HG02759 (cell line): ENCODE data around the gene TCF4.

Experiments
- ATAC-seq: cut with Tn5 transposase; IDR thresholded peaks from one replicate; pipeline ENCODE4 v1.9.1; 2021; ENCODE audit warnings: mild to moderate bottlenecking, moderate library complexity; ENCODE audit not compliant: unreplicated experiment

TCF4 gene

GRCh38 chr18:55248495-55248894 is 339.5 kb downstream of the TCF4 start:
- peak; percentile 32 for ATAC-seq

DNA sequence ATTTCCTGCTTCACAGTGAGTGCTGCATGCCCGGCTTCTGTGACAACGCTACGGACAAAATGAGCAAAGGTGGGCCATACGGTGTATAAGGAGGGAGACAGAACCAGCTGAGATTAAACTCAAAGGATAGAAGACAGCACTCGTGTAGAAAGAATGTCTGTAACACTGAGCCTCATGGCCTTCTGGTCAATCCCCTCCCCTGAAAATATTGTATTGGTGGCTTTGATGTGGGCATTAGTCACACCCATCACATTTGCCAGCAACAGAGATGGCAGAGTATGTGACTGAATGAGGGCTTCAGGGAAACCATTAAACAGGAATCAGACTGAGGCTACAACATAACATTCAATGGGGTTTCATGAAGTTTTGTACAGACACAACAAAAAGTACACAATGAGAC is 341.0 kb downstream of the TCF4 start:
- no peak for ATAC-seq

- peak; percentile 32 for ATAC-seq
Observed at GRCh38 chr18:55246278-55246677, 341.7 kb downstream of the TCF4 start.

DNA sequence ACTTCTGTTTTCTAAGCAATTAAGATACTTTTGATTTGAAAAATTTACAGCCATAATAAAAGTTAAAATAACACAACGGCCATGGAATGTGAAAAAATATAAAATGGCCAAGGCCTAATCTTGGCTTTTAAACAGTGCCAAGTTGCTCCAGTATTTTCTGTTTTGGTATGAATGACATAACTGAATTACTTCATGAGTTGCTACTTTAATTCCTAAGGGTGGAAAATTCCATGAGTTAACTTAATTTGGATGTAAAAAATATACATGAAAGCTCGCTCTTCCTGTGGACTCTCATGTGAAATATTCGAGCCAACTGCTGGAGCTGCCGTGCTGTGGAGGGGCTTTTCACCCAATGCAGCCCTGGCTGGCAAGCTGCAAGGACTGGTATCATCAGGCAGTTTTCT is 342.8 kb downstream of the TCF4 start:
- no peak for ATAC-seq

DNA sequence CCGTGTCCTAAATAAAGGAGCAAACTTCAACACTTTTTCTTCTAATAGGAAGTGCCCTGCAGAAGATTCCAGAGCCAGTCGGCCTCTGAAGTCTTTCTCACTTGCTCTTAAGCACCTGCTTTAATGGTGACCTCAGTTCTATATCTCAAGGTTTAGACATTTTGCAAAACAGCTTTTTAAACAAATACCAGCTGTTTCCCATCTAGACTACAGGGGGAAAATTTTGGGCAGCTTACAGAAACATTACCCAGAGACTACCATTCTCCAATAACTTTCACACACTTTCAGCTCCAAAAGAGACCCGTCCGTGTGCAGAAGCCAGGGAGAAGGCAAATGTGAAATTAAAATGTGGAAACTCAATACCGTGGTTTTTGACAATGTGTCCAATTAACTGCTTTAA is 343.4 kb downstream of the TCF4 start:
- ATAC-seq: no peak

GRCh38 chr18:55243857-55244256 is 344.1 kb downstream of the TCF4 start:
- no peak for ATAC-seq

DNA sequence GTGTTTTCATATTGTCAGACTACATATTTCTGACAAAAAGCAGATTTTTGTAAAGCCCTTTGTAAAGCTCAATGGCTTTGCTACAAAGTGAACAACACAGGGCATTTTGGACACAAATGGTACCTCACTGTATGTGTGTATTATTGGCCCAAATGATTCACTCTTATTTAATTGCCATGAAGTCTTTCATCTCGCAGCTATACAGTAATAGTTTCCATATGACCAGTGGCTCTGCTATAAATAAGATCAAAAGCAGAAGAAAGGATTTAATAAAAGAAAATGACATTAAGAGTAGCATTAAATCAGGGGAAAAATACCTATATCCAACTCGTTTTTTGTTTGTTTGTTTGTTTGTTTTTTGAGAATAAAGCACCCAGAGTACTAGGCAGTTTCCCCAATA is 344.7 kb downstream of the TCF4 start:
- ATAC-seq: no peak

DNA sequence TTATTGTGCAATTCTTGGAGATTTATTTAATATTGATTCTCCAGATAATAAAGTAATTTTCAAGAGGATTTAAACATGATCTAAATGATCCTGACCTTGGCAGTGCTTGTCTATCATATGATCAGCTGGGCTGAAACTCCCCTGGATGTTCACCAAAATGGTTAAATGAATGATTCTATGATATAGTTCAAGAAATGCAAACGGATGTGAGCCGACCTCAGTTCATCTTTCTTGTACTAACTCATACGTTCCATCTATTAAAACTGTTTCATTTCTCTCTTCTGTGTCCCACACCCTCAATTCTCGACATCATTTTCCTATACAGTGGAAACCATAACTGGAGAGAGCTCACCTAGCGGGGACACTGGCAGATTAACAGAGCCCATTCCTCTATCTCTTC is 347.0 kb downstream of the TCF4 start:
- ATAC-seq: no peak

- ATAC-seq: no peak
Observed at GRCh38 chr18:55239740-55240139, 348.3 kb downstream of the TCF4 start.

DNA sequence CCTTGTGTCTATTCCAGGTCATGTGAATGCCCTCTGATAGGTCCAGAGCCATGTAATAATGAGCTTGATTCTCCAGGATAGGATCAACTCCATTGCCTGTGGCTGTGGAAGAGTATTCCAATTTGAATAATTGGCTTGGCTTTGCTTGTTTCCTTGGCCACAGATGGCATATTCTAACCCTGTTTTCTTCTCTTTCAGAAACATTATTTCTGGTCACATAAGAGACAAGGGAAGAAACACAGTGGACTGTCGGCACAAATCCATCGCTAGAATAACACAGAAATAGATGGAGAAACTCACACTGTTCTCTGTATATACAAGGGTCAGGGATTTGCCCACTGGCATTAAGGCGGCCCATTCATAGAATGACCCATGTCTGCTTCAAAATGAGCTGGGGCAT is 350.3 kb downstream of the TCF4 start:
- no peak for ATAC-seq

GRCh38 chr18:55236150-55236931 is 351.7 kb downstream of the TCF4 start:
- peak; percentile 58 for ATAC-seq

DNA sequence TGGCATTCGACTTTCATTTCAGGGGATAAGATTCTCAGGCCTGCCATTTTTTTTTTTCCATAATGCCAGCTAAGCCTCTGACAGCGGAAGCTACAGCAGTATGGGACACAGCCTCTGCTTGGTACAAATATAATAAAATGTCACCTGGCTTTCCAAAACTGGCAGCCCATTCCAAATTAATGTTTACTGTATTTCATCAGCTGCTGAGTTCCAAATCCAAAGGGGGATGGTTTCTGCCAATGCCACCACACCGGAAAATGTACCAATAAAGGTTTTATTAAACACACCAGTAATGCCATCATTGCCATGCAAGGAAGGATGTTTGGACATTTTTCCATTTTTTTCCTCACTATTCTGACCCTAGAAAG is 352.9 kb downstream of the TCF4 start:
- ATAC-seq: no peak

- peak; percentile 83 for ATAC-seq
Observed at GRCh38 chr18:55234366-55235093, 353.5 kb downstream of the TCF4 start.

DNA sequence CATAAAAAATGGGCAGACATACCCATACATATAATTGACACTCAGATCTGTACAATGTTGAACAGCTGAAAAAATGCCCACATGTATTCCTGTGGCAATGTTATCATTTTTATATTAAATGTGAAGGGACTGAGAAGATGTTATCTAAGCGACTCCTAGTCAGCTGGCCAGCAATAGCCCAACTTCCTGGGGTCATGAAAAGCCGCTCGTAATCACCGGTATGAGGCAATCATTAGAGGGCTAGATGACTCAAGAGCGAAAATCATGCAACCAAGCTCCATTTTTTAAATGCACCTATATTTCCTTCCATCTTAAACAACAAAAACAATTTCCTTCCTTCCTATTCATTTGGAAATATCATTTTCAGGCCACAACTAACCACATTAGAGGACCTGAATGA is 354.1 kb downstream of the TCF4 start:
- ATAC-seq: no peak

GRCh38 chr18:55232506-55232905 is 355.5 kb downstream of the TCF4 start:
- no peak for ATAC-seq

DNA sequence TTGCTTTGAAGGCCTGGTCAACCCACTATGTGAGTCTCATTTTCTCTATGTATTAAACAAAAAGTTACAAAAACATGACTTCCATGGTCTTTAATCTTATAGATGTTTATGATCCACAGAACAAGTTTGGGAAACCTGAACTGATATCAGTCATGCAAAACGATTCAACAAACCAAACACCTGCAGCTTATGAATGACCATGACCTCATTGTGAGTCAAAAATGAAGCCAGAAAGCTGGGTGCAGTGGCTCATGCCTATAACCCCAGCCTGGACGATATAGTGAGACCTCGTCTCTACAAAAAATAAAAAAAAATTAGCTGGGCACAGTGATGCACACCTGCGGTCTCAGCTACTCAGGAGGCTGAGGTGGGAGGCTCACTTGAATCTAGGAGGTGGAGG is 358.3 kb downstream of the TCF4 start:
- no peak for ATAC-seq

DNA sequence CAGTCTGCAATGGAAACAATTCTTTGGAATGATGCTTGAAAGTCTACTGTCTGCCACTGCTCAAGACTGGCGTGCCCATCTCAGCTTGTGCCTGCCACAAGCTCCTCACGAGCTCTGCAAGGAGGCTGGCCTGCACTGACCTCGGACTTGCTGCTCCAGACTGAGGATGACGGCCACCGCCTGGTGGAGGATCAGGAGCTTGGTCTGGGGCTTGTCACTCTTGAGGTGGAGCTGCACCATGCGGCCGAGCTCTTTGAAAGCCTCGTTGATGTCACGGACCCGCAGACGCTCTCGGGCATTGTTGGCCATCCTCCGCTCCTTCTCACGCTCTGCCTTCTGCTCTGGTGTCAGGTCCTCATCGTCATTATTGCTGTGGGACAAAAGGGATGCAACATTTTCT is 359.3 kb downstream of the TCF4 start:
- ATAC-seq: no peak

DNA sequence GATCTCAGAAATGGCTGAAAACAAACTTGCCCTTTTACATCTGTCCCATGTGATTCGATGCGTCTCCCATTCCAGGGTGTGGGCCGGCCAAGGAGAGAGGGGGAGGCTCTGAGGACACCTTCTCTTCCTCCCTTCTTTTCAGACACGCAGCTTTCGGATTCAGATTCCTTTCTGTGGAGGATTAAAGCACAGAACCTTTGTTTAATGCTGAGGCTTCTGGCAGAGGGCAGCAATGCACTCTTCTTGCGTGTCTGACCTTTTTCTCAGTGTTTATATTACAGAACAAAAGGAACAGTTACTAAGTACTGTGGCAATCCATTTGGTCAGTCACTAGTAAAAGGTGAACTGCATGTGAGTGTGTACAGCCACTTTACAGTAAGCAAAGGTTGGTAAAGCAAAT is 359.8 kb downstream of the TCF4 start:
- no peak for ATAC-seq

DNA sequence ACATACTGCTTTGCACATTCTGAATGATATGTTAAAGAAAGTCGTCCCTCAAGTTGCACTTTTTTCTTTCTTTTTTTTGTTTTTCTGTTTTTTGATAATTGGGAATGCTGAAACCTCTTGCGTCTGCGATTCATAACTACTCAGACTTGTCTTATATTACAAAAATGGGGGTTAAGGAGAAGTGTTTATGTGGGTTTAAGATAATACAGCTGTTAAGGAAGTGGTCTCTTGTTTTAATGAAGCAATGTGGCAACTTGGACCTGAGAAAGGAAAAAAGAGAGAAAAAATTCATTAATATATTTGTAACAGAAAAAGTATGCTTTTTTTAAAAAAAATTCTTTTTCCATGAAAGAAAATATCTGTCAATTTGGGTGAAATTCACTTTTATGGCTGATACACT is 360.2 kb downstream of the TCF4 start:
- no peak for ATAC-seq

- ATAC-seq: no peak
Observed at GRCh38 chr18:55226044-55226443, 361.9 kb downstream of the TCF4 start.

- no peak for ATAC-seq
Observed at GRCh38 chr18:55224086-55224625, 363.8 kb downstream of the TCF4 start.

GRCh38 chr18:55221622-55222021 is 366.4 kb downstream of the TCF4 start:
- ATAC-seq: no peak
